ENCODE data around the gene OR52W1.

DNA sequence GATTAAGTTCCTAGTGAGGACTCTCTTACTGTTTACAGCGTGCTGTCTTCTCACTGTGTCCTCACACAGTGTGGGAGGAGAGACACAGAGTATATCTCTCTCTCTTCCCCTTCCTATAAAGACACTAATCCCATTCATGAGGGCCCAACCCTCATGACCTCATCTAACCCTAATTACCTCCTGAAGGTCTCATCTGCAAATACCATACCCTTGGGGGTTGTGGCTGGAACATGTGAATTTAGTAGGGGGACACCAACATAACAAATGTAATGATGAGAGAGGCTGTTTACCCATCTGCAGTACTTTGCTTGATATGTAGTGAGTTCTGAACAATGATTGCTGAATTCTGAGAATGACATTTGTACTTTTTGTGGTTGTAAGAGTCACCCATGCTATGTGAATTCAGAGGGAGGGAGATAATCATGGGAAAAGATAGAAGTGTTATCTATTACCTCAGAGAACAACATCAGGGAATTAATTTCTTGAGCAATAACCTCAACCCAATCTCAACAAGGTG lies 4.9 kb upstream of the OR52W1 start:
- TF ChIP-seq, protein P1, sequence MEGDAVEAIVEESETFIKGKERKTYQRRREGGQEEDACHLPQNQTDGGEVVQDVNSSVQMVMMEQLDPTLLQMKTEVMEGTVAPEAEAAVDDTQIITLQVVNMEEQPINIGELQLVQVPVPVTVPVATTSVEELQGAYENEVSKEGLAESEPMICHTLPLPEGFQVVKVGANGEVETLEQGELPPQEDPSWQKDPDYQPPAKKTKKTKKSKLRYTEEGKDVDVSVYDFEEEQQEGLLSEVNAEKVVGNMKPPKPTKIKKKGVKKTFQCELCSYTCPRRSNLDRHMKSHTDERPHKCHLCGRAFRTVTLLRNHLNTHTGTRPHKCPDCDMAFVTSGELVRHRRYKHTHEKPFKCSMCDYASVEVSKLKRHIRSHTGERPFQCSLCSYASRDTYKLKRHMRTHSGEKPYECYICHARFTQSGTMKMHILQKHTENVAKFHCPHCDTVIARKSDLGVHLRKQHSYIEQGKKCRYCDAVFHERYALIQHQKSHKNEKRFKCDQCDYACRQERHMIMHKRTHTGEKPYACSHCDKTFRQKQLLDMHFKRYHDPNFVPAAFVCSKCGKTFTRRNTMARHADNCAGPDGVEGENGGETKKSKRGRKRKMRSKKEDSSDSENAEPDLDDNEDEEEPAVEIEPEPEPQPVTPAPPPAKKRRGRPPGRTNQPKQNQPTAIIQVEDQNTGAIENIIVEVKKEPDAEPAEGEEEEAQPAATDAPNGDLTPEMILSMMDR (IDR thresholded peaks at IDR 0.05) = no peak
- TF ChIP-seq POLR2A (IDR thresholded peaks at IDR 0.05) = no peak

Measured in vagina (tissue), 2 donors.